MCF 10A (cell line): Measurements from ENCODE around the gene SDE2. TPM values are rescaled to one million over a fixed set of nuclear protein-coding genes. Genes with fewer than 3 reads are reported as not detected.

Source experiments
- BruUV-seq: library from RNA; stranded (reverse); fragments of 400-500 nt; replicated peaks from 2 replicates; lab custom pipeline; 2021; lab: Mats Ljungman, UMichigan
- CTCF ChIA-PET: fragments of 300-600 bp; sonication (Branson Sonifier 250); formaldehyde crosslinking; extraction: SDS; loops from one replicate; lab custom pipeline; 2021; ENCODE audit warnings: antibody characterized with exemption, inconsistent platforms; lab: Yijun Ruan, JAX
- POLR2A ChIA-PET: fragments of 300-600, 350-650 bp; sonication (Branson Sonifier 250); formaldehyde crosslinking; extraction: SDS; loops from one replicate; lab custom pipeline; 2020; ENCODE audit warnings: antibody characterized with exemption, inconsistent platforms; lab: Yijun Ruan, JAX
- DNase-seq: peaks from one replicate; pipeline ENCODE4 v3.0.0-alpha.2; 2018; ENCODE audit not compliant: unreplicated experiment
- H3K27ac Mint-ChIP-seq: one replicate; pipeline ENCODE4 v1.8.0; 2022; ENCODE audit warnings: mild to moderate bottlenecking, low read depth, mixed read lengths; ENCODE audit not compliant: unreplicated experiment
- H3K27me3 Mint-ChIP-seq: one replicate; pipeline ENCODE4 v1.8.0; 2022; ENCODE audit warnings: mixed read lengths; ENCODE audit not compliant: insufficient read depth, unreplicated experiment
- H3K36me3 Mint-ChIP-seq: one replicate; pipeline ENCODE4 v1.8.0; 2022; ENCODE audit warnings: mild to moderate bottlenecking, moderate library complexity, mixed read lengths; ENCODE audit not compliant: insufficient read depth, unreplicated experiment
- H3K4me1 Mint-ChIP-seq: one replicate; pipeline ENCODE4 v1.8.0; 2022; ENCODE audit warnings: mixed read lengths; ENCODE audit not compliant: insufficient read depth, unreplicated experiment
- H3K4me3 Mint-ChIP-seq: one replicate; pipeline ENCODE4 v1.8.0; 2022; ENCODE audit warnings: mild to moderate bottlenecking, moderate library complexity, mixed read lengths; ENCODE audit not compliant: unreplicated experiment
- H3K9me3 Mint-ChIP-seq: one replicate; pipeline ENCODE4 v1.8.0; 2022; ENCODE audit warnings: mixed read lengths; ENCODE audit not compliant: unreplicated experiment
- intact Hi-C: fragments of 100-400 bp; cut with micrococcal nuclease; formaldehyde crosslinking; loops from 2 replicates; pipeline ENCODE4 v1.14.1; 2022
- total RNA-seq: library from RNA; stranded (reverse); gene quantifications from 2 replicates; pipeline ENCODE4 v1.2.3, GENCODE V29; 2022
- TF ChIP-seq, protein P1 (sequence below): fragments of 200-600 bp; IDR thresholded peaks from one replicate; pipeline ENCODE4 v1.8.0; 2022; ENCODE audit warnings: antibody characterized with exemption, mild to moderate bottlenecking; ENCODE audit not compliant: unreplicated experiment

SDE2 gene
- total RNA-seq, 1 experiment from 2014 or later, result 59.3 TPM

DNA sequence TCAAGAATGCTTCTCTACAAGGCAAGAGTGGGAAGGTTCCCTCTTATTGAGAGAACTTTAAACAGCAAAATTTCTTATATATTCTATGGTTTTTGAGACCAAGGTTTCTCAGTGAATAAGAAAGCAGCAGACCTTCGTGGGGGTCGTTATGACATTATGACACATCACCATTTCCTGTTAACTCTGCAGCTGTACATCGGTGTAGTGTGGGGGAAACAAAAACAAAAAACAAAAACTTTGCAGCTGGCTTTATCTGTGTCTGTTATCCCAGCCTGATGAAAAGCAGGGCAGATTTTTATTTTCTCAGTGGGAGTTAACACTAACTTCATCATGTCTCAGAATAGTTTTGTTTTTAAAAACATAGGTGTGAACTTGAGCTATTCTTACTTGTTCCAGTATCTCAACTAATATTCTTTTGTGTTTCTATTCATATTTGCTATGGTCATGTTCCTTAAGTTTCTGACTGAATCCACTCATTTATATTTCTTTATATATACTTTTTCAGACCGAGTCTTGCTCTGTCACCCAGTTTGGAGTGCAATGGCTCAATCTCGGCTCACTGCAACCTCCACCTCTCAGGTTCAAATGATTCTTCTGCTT lies 2.1 kb downstream of the SDE2 start:
- peaks cover 59% of the 10 kb centered on the region for H3K36me3 Mint-ChIP-seq
- TF ChIP-seq, protein P1, sequence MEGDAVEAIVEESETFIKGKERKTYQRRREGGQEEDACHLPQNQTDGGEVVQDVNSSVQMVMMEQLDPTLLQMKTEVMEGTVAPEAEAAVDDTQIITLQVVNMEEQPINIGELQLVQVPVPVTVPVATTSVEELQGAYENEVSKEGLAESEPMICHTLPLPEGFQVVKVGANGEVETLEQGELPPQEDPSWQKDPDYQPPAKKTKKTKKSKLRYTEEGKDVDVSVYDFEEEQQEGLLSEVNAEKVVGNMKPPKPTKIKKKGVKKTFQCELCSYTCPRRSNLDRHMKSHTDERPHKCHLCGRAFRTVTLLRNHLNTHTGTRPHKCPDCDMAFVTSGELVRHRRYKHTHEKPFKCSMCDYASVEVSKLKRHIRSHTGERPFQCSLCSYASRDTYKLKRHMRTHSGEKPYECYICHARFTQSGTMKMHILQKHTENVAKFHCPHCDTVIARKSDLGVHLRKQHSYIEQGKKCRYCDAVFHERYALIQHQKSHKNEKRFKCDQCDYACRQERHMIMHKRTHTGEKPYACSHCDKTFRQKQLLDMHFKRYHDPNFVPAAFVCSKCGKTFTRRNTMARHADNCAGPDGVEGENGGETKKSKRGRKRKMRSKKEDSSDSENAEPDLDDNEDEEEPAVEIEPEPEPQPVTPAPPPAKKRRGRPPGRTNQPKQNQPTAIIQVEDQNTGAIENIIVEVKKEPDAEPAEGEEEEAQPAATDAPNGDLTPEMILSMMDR, result no peak
- H3K27ac Mint-ChIP-seq, result peak overlapping the region; percentile 1
- ChIA-PET POLR2A (interaction anchor here (0.5 to 9.6 kb wide), 16 partner anchors 10 to 817 kb away, joined by 3 to 153 read pairs (median 4); partner anchors contain the start of genes H3-3A, PYCR2 and TMEM63A), CTCF (interaction anchor here (0.6 to 6.9 kb wide), 9 partner anchors 10 to 522 kb away, joined by 3 to 67 read pairs (median 6); partner anchors contain the start of gene TMEM63A)
- intact Hi-C loops, result loop anchor here (5.0 kb wide), 1 partner anchor 125 kb away; no protein-coding TSS in a partner anchor
- no peaks in the 10 kb centered on the region for H3K27me3 Mint-ChIP-seq
- H3K4me1 Mint-ChIP-seq, result peaks cover 23% of the 10 kb centered on the region
- BruUV-seq, result no TSS peak
- no peak for DNase-seq
- H3K4me3 Mint-ChIP-seq, result peak overlapping the region; percentile 61
- H3K9me3 Mint-ChIP-seq, result no peaks in the 10 kb centered on the region

DNA sequence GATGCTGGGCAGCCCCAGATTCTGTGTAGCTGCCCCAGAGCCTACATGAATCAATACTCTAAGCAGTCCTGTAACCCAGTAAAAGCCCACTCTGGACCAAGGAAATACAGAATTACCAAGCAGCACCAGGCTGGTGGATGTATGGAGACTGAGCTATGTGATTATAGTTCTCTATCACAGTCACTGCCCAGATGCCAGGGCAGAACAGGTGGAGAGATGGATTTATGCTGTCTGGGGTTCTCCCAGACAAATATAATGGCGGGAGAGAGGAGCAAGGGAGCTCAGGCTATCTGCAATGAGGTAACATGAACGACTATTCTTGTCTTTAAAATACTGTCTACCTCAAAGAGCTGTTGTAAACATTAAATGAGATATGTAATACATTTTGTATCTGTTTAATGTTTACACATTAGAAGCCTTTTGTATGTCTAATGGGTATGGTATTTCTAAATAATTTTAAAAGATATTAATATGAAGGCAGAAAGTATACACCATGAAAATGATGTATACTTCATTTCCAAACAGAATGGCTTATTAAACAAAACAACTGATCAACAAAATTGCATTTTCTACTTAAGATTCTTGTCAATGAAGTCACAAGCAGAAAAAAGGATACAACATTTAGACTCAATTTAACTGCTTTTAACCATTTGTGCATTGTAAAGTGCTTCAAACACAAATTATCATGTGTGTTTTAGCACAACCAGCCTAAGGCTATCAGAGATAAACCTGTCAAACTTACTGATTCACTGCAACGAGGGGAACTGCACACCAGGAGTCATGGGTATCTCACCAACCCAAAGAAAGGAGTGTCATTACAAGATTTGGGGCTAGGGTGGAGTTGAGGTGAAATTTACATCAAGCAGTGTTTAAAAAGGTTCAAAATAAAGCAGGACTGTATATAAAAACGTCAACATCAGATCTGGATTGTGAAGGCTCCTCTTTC lies 3.0 kb downstream of the SDE2 start:
- CTCF ChIA-PET, result interaction anchor here (0.6 to 6.9 kb wide), 14 partner anchors 9 to 521 kb away, joined by 3 to 67 read pairs (median 4); no protein-coding TSS in a partner anchor
- intact Hi-C loops, result loop anchor here (5.0 kb wide), 1 partner anchor 126 kb away; no protein-coding TSS in a partner anchor
- POLR2A ChIA-PET, result interaction anchor here (0.6 to 9.6 kb wide), 14 partner anchors 9 to 532 kb away, joined by 3 to 153 read pairs (median 3); partner anchors contain the start of genes H3-3A, PYCR2 and TMEM63A
- peaks cover 67% of the 10 kb centered on the region for H3K36me3 Mint-ChIP-seq
- no peaks in the 10 kb centered on the region for H3K9me3 Mint-ChIP-seq
- BruUV-seq, result no TSS peak
- DNase-seq, result no peak
- H3K4me1 Mint-ChIP-seq, result peaks cover 19% of the 10 kb centered on the region
- TF ChIP-seq, protein P1, result no peak
- H3K4me3 Mint-ChIP-seq, result peak overlapping the region; percentile 61
- no peaks in the 10 kb centered on the region for H3K27me3 Mint-ChIP-seq
- peak overlapping the region; percentile 1 for H3K27ac Mint-ChIP-seq

DNA sequence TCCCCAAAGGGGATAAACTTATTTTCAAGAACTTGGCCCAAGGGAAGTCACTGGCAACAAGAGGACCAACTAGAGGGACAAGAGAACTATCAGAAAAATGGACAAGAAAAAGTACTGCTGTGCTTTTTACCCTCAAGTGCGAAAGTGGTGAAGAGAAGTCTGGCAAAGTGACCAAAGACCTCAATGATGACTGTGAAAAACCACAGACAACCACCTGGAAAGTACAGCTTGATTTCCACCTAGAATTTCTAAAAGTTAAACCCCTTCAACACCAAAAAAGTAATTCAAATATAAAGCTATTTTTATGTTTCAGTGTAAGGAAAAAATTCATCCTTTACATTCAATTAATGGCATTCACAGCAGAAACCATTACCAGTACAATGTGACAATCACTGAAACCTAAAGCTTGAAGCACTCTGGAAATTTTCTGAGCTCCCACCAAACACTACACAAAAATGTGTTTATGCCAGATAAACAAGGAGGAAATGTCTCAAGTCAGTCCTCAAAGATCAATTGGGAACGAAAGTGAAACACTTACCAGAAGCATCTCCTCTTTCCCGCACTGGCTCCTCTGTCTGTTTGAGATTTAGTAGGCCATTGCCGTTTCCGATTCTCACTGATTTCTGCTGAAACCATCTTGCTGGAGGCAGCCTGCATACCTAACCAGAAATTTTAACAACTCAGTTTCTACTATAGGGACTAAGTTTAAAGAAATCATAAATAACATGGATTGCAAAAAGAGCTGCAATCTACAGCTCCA lies 8.3 kb downstream of the SDE2 start:
- peaks cover 12% of the 10 kb centered on the region for H3K4me1 Mint-ChIP-seq
- ChIA-PET POLR2A (interaction anchor here (1.0 to 9.6 kb wide), 7 partner anchors 9 to 519 kb away, joined by 3 to 153 read pairs (median 3); partner anchors contain the start of genes H3-3A and SDE2), CTCF (interaction anchor here (0.6 to 6.9 kb wide), 11 partner anchors 10 to 516 kb away, joined by 3 to 40 read pairs (median 4); no protein-coding TSS in a partner anchor)
- intact Hi-C loops, result no loop called here
- no TSS peak for BruUV-seq
- peaks cover 100% of the 10 kb centered on the region for H3K36me3 Mint-ChIP-seq
- TF ChIP-seq, protein P1, result no peak
- no peak overlapping the region for H3K27ac Mint-ChIP-seq
- H3K27me3 Mint-ChIP-seq, result no peaks in the 10 kb centered on the region
- H3K9me3 Mint-ChIP-seq, result no peaks in the 10 kb centered on the region
- no peak for DNase-seq
- no peak overlapping the region for H3K4me3 Mint-ChIP-seq
